Measurements from ENCODE around the gene EEF1G.
"Not testable (repeated sequence)": the region's sequence is repeated elsewhere in the genome, so short reads cannot be mapped to it uniquely, and the experiment has no call there.

The EEF1G gene

GRCh38 chr11:62575156-62575555 is 1.5 kb upstream of the EEF1G start:
- peak in 1 of 2 experiments; percentile 24 for DNase-seq

GRCh38 chr11:62574363-62575071 is 826 bp upstream of the EEF1G start:
- peak; percentile 18 to 44 for DNase-seq

- DNase-seq, result peak in 1 of 2 experiments; percentile 25
Measured at GRCh38 chr11:62573006-62573591, 592 bp downstream of the EEF1G start.

- DNase-seq, result no peak
Measured at GRCh38 chr11:62572431-62572830, 1.3 kb downstream of the EEF1G start.

GRCh38 chr11:62571493-62571892 is 2.2 kb downstream of the EEF1G start:
- not testable (repeated sequence) for DNase-seq

GRCh38 chr11:62570903-62571302 is 2.8 kb downstream of the EEF1G start:
- DNase-seq, result not testable (repeated sequence)

- DNase-seq, result no peak
Measured at GRCh38 chr11:62569611-62570010, 4.1 kb downstream of the EEF1G start.

- DNase-seq, result no peak
Measured at GRCh38 chr11:62567018-62567633, 6.6 kb downstream of the EEF1G start.

GRCh38 chr11:62566247-62566646 is 7.4 kb downstream of the EEF1G start:
- DNase-seq, result no peak

- DNase-seq, result no peak
Measured at GRCh38 chr11:62565100-62565802, 8.4 kb downstream of the EEF1G start.

- DNase-seq, result not testable (repeated sequence)
Measured at GRCh38 chr11:62561677-62562230, 11.9 kb downstream of the EEF1G start.

GRCh38 chr11:62560566-62561103 is 13.1 kb downstream of the EEF1G start:
- peak; percentile 9 to 21 for DNase-seq

- DNase-seq, result not testable (repeated sequence)
Measured at GRCh38 chr11:62559626-62560025, 14.1 kb downstream of the EEF1G start.

GRCh38 chr11:62559204-62559603 is 14.5 kb downstream of the EEF1G start:
- DNase-seq, result no peak

GRCh38 chr11:62558669-62559068 is 15.0 kb downstream of the EEF1G start:
- DNase-seq, result no peak

GRCh38 chr11:62556875-62557631 is 16.6 kb downstream of the EEF1G start:
- DNase-seq, result no peak

GRCh38 chr11:62556108-62556874 is 17.4 kb downstream of the EEF1G start:
- DNase-seq, result peak; percentile 18 to 25

- DNase-seq, result no peak
Measured at GRCh38 chr11:62555464-62556107, 18.1 kb downstream of the EEF1G start.

- DNase-seq, result peak in 1 of 2 experiments; percentile 8
Measured at GRCh38 chr11:62554387-62555167, 19.1 kb downstream of the EEF1G start.

- no peak for DNase-seq
Measured at GRCh38 chr11:62553839-62554361, 19.8 kb downstream of the EEF1G start.

Data from NCI-H2081 (cell line).